ENCODE results near the gene MTTP.

GRCh38 chr4:99571883-99572282 is 2.7 kb upstream of the MTTP start:
- no peak for TF ChIP-seq CTCF (IDR thresholded peaks at IDR 0.05; ENCODE audit: low read length)
- TF ChIP-seq EZH2 (IDR thresholded peaks at IDR 0.05; ENCODE audit: borderline replicate concordance, low read length) = no peak

All from OCI-LY1 (cell line).